Astrocyte of the cerebellum (primary cell): ENCODE measurements around the gene AATK.
"Not testable (repeated sequence)": the region's sequence is repeated elsewhere in the genome, so short reads cannot be mapped to it uniquely, and the experiment has no call there.

ENCODE experiments used
- DNase-seq: peaks from one replicate; pipeline ENCODE4 v3.0.0-alpha.2; 2011; ENCODE audit warnings: low read depth
- H3K4me3 ChIP-seq: 2 replicates; pipeline ENCODE4 v1.5.1; 2011; ENCODE audit warnings: mild to moderate bottlenecking, low read depth, low read length, moderate library complexity
- CTCF ChIP-seq: IDR thresholded peaks from 2 replicates; pipeline ENCODE4 v1.5.1; 2012; ENCODE audit warnings: low read length, low read depth, moderate library complexity, mild to moderate bottlenecking; ENCODE audit errors: missing control alignments
- in situ Hi-C: cut with HindIII; loops from 2 replicates; pipeline ENCODE4 v1.10.0; 2017; ENCODE audit warnings: low sequenced_read_pairs

AATK gene

GRCh38 chr17:81150377-81151077, 15.5 kb downstream of the AATK start:
- H3K4me3 ChIP-seq: no peak overlapping the region
- TF ChIP-seq CTCF: no peak
- DNase-seq: no peak
- in situ Hi-C loops: no loop called here

GRCh38 chr17:81148986-81149533, 17.0 kb downstream of the AATK start:
- no peak for TF ChIP-seq CTCF
- in situ Hi-C loops: no loop called here
- no peak for DNase-seq
- no peak overlapping the region for H3K4me3 ChIP-seq

GRCh38 chr17:81148571-81148970, 17.4 kb downstream of the AATK start:
- in situ Hi-C loops: no loop called here
- TF ChIP-seq CTCF: no peak
- no peak for DNase-seq
- H3K4me3 ChIP-seq: no peak overlapping the region

GRCh38 chr17:81147701-81148100, 18.3 kb downstream of the AATK start:
- in situ Hi-C loops: no loop called here
- no peak overlapping the region for H3K4me3 ChIP-seq
- DNase-seq: no peak
- no peak for TF ChIP-seq CTCF

GRCh38 chr17:81146208-81146607, 19.8 kb downstream of the AATK start:
- DNase-seq, in situ Hi-C loops, H3K4me3 ChIP-seq: not testable (repeated sequence)

GRCh38 chr17:81144423-81144781, 21.6 kb downstream of the AATK start:
- no peak for TF ChIP-seq CTCF
- no peak for DNase-seq
- in situ Hi-C loops: loop anchor here (5.0 kb wide), 1 partner anchor 43 kb away; no protein-coding TSS in a partner anchor
- no peak overlapping the region for H3K4me3 ChIP-seq

- in situ Hi-C loops: loop anchor here (5.0 kb wide), 1 partner anchor 43 kb away; no protein-coding TSS in a partner anchor
- no peak for TF ChIP-seq CTCF
- H3K4me3 ChIP-seq: no peak overlapping the region
- no peak for DNase-seq
Observed at GRCh38 chr17:81143717-81144422, 22.2 kb downstream of the AATK start.
